SKM-1 treated with dmso at 0.1 percent for 144 hours (cell line): ENCODE data around the gene TUBGCP2.

ENCODE experiments used
- DNase-seq: peaks from one replicate; lab custom pipeline; 2025; ENCODE audit not compliant: unreplicated experiment; lab: John Stamatoyannopoulos, UW

TUBGCP2 gene

GRCh38 chr10:133342942-133343341 is 34.3 kb upstream of the TUBGCP2 start:
- DNase-seq = no peak

- DNase-seq = no peak
These were observed 33.3 kb upstream of the TUBGCP2 start for GRCh38 chr10:133341983-133342382.

- no peak for DNase-seq
These were observed 31.2 kb upstream of the TUBGCP2 start for GRCh38 chr10:133339708-133340380.

- no peak for DNase-seq
These were observed 29.7 kb upstream of the TUBGCP2 start for GRCh38 chr10:133338080-133339071.

- DNase-seq = no peak
These were observed 28.7 kb upstream of the TUBGCP2 start for GRCh38 chr10:133337370-133337725.

GRCh38 chr10:133336577-133337369 is 28.1 kb upstream of the TUBGCP2 start, which contains the start of gene CALY:
Gene CALY (minus strand): TSS chr10:133336896. CDS start chr10:133328989, 7,907 bp downstream.
- DNase-seq = no peak

GRCh38 chr10:133336118-133336576 is 27.5 kb upstream of the TUBGCP2 start:
- no peak for DNase-seq

- no peak for DNase-seq
These were observed 26.8 kb upstream of the TUBGCP2 start for GRCh38 chr10:133335246-133336117.

- no peak for DNase-seq
These were observed 26.0 kb upstream of the TUBGCP2 start for GRCh38 chr10:133334503-133335245.

- no peak for DNase-seq
These were observed 24.4 kb upstream of the TUBGCP2 start for GRCh38 chr10:133332936-133333699.

- peak; percentile 65 for DNase-seq
These were observed 21.0 kb upstream of the TUBGCP2 start for GRCh38 chr10:133329491-133330202.

GRCh38 chr10:133328358-133329343 is 20.0 kb upstream of the TUBGCP2 start:
- DNase-seq = no peak

- DNase-seq = no peak
These were observed 19.1 kb upstream of the TUBGCP2 start for GRCh38 chr10:133327651-133328357.

- DNase-seq = no peak
These were observed 18.3 kb upstream of the TUBGCP2 start for GRCh38 chr10:133326745-133327650.

- no peak for DNase-seq
These were observed 17.5 kb upstream of the TUBGCP2 start for GRCh38 chr10:133326223-133326551.
